Posterior vena cava (tissue), 2 donors: ENCODE data around the gene KBTBD13. TPM values are rescaled to one million over a fixed set of nuclear protein-coding genes. Genes with fewer than 3 reads are reported as not detected.
"Not testable (repeated sequence)": the region's sequence is repeated elsewhere in the genome, so short reads cannot be mapped to it uniquely, and the experiment has no call there.

ENCODE experiments used
- DNase-seq: peaks from one replicate; pipeline ENCODE4 v3.0.0-alpha.2; 2020; ENCODE audit warnings: low spot score
- intact Hi-C, 2 donors: fragments of 100-400 bp; cut with DNase I; formaldehyde crosslinking; loops; one replicate each; pipeline versions ENCODE4 v1.14.1 to v1.14.2; 2022 to 2023
- long read RNA-seq, 2 donors: library from polyadenylated mRNA; unstranded; transcript quantifications; one replicate each; pipeline ENCODE4 v2.0.0, GENCODE V29; 2020 to 2021
- total RNA-seq, 2 donors: library from RNA; stranded (reverse); fragmentation: NEBNext Ultra II Directional; extraction: Animal tissue kit (Norgen Biotek cat#: 25700); gene quantifications; one replicate each; pipeline ENCODE4 v1.2.1, GENCODE V29; 2021
- donor health status: DM: yes; HTN: yes; CAD: no.
- donor health status: DM: yes; HTN: yes; CAD: no.

KBTBD13 gene
- under 1 TPM; 0.37 to 0.57 TPM for total RNA-seq
- long read RNA-seq, donor 1, result 0 reads
- long read RNA-seq, donor 2, partial matches to known transcripts, result 0 of 2 reads
- long read RNA-seq, donor 2, other reads (novel, unspliced or antisense), result 0 of 2 reads

DNA sequence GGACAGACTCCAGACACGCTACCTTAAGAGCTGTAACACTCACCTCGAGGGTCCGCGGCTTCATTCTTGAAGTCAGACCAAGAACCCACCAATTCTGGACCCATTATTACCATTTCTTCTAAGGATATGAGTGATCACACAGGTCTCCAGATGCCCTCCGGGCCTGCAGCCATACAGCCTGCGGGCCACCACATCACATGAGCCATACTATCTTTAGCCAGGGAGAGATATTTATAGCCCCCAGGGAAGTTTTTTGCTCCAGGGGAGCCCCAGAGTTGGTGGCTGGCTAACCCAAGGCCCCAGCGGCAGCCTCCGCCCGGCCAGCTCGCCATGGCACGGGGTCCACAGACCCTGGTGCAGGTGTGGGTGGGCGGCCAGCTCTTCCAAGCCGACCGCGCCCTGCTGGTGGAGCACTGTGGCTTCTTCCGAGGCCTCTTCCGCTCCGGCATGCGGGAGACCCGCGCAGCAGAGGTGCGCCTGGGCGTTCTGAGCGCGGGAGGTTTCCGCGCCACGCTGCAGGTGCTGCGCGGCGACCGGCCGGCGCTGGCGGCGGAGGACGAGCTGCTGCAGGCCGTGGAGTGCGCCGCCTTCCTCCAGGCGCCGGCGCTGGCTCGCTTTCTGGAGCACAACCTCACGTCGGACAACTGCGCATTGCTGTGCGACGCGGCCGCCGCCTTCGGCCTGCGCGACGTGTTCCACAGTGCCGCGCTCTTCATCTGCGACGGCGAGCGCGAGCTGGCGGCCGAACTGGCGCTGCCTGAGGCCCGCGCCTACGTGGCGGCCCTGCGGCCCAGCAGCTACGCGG is at the start of gene KBTBD13:
KBTBD13 (plus strand) TSS at position 261 of the 805 bp plus-strand sequence; CDS start at position 331, 70 bp downstream.
- intact Hi-C loops, result no loop called here
- no peak for DNase-seq

DNA sequence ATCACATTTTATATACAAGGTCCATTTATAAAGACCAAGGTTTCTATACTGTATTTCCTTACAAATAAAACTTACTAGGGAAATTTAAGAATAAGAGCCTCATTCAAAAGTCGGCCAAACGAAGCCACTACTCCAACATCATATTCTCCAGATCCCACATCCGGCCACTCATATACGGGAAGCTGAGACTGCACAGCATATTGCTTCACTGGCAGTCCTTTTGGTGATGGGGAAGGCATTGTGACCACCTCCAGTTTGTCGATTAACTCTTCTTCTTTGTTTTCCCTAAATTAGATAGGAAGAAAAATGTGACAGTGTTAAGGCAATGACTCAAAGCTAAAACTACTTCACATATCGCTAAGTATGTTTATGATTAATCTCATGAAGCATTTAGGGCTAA is 49.8 kb upstream of the KBTBD13 start:
- intact Hi-C loops, result loop anchor here in 1 of 2 donors (2.0 kb wide), 1 partner anchor 76 kb away; no protein-coding TSS in a partner anchor
- no peak for DNase-seq

DNA sequence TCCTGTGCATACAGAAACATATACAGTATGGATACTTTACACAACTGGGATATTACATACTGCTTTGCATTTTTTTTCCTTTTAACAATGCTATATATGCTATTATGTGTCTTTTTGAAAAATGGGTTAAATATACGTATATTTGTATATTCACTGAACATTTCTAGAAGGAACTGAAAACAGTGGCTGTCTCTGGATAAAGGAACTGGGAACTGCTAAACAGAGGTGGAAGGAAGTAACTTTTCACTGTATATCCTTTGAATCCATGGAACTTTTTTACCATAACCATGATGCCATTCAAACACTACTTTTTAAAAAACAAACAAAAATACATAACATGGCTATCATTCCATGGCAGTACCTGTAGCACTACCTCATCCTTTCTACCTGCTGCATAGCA is 49.0 kb upstream of the KBTBD13 start:
- no peak for DNase-seq
- intact Hi-C loops, result loop anchor here in 1 of 2 donors (2.0 kb wide), 1 partner anchor 75 kb away; no protein-coding TSS in a partner anchor

DNA sequence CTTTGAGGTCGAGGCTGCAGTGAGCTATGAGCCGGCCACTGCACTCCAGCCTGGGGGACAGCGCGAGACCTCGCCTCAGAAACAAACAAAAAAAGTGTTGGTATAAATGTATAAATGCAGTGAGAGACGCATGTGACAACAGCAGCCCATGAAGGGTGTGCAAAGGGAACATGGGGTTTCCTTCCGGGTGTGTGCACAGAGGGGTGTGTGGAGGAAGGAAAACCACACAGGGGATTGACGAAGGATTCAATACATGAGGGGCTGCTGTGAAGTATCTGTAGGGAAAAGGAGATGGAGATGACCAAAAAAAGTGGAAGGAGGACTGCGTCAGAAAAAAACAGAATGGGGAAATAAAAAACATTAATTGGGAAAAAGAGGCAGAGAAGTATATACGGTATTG is 48.2 kb upstream of the KBTBD13 start:
- intact Hi-C loops, result no loop called here
- DNase-seq, result no peak

DNA sequence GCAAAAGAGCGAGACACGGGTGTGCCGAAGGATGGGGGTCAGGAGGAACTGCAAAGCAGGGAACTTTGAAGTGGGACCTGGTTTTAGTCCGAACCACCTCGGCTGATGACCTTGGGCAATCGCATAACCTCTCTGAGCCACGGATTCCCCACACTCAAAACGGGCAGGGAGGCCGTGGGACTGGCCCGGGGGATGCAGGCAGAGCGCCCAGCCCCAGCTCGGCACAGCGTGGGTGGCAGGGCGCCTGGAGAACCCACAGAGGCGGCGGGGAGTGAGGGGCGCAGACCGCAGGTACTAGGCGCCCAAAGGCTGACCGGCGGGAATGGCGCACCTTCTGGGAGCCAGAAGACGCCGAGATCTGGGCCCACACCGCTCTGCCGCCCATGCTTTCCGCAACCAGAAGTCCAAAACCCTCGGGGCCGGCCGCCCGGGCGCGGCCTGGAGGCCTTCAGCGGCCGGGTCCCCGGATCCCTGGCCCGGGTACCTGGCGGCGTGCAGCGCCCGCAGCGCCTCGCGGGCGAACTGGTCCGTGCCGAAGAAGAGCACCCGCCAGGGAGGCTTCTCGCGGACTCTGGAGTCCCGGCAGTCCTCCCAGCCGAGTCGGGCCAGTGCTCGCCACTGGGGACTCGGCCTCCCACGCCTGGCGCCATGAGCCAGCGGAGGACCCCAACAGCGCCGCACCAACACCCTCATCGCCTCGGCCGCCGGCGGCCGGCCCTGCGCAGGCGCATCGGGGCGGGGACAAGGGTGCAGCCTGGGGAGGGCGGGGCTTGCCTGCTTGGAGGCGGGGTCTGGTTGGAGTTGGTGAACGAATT is 47.4 kb upstream of the KBTBD13 start, which contains the start of gene MTFMT:
MTFMT (minus strand) TSS at position 719 of the 815 bp plus-strand sequence; CDS start at position 693, 26 bp downstream.
- DNase-seq, result peak; percentile 97
- intact Hi-C loops, result no loop called here

DNA sequence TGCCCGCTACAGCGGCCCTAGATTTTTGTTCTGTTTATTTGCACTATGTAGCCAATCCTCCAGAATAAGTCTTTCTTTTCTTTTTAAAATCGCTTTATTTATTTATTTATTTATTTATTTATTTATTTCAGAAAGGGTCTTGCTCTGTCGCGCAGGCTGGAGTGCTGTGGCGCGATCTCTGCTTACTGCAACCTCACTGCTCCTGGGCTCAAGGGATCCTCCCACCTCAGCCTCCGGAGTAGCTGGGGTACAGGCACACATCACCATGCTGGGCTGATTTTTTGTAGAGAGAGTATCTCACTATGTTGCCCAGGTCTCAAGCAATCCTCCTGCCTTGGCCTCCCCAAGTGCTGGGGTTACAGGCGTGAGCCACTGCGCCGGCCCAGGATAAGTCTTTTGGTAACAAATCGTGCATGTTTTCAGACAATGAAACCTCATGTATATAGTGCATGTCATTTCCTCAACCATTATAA is 46.8 kb upstream of the KBTBD13 start:
- intact Hi-C loops, result loop anchor here (5.0 to 10.0 kb wide), 2 partner anchors 55 to 73 kb away; no protein-coding TSS in a partner anchor
- DNase-seq, result no peak

DNA sequence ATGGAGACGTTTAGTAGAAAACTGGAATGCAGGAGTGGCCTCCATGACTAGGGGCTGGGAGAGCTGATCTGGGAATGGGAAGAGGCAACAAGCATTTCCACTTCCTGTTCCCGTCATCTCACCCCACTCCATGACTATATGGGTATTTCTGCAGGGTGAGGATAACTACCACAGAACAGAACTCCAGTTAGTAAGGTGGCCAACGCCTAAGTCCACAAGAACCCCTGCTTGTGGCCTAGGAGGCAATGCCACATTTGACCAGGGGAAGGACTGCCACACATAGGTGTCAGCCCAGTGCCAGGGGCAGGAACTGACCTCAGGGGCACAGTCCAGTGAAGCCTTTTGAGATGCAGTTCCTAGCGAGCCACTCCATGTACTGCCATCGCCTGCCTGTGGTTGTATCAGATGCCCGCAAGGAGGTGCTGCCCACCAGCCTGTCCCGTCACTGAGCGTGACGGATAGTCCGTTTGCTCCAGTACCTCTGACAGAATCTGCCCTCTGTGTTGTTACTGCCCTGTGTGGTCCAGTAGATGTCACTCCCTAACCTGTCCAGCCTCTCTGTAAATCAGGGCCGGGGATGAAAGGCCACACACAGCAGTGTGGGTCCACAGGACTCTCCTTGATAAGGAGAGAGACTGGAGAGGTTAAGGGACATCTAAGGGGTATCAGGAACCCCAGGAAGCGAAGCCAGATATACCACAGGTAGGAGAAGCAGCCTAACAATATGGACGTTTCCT is 43.6 kb upstream of the KBTBD13 start:
- DNase-seq, result peak; percentile 84
- intact Hi-C loops, result loop anchor here (5.0 to 10.0 kb wide), 2 partner anchors 52 to 69 kb away; no protein-coding TSS in a partner anchor

DNA sequence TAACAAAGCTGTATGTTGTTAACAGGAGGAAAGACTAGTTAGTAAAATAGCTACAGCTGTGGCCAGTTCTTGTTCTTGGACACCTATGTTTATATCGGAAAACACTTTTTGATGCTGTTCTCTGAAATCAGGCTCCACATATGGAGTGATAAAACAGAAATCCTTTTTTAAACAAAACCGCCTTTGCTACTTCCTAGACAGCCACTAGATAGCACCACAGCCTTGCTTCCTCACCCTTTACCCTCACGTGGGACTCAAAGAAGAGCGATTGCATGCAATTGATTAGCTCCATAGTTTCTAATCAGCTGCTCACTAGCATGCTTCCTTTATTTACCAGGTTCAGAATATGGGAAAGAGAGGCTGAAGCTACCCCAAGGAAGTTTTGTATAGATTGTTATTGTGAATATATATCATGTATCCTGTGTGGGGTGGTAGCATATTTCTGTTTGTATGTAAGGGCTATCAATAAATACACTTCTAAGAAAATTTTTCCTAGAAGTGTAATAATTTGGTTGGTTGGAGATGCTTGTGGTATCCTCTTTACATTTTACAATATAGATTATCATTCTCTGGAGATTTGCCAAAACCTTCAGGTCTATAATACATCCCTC is 42.8 kb upstream of the KBTBD13 start:
- intact Hi-C loops, result loop anchor here (5.0 to 10.0 kb wide), 2 partner anchors 51 to 69 kb away; no protein-coding TSS in a partner anchor
- DNase-seq, result no peak

DNA sequence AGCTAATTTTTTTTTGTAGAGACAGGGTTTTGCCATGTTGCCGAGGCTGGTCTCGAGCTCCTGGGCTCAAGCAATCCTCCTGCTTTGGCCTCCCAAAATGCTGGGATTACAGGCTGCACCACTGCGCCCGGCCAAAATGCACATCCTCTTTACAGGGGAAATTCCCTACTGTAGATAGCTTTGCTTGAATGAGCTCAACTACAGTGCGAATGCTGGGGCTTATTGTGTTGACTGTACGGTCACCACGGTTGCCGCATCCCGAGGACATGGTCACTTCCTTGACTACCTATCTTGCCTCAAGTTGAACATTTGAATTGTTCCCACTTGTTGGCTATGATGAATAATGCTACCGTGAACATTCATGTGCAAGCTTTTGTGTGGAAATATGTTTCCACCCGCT is 41.8 kb upstream of the KBTBD13 start:
- DNase-seq, result no peak
- intact Hi-C loops, result loop anchor here (5.0 to 10.0 kb wide), 2 partner anchors 50 to 68 kb away; no protein-coding TSS in a partner anchor

DNA sequence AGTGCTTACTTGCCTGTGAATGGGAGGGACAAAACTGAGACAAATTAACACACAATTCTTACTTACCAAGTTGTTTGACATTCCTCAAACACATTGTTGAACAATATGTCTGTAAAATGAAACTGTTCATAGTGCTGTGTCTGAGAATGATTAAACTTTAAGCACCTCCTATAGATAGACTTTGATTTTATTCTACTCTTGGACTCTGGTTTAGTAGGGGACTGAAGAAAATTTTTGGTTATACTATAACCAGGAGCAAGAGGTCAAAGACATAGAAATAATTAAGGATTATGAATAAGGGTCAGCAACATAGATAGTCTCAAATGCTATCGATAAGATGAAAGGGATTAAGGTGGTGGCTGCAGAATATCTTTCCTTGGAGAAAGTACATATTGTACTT is 39.2 kb upstream of the KBTBD13 start:
- DNase-seq, result no peak
- intact Hi-C loops, result loop anchor here in 1 of 2 donors (10.0 kb wide), 1 partner anchor 47 kb away; no protein-coding TSS in a partner anchor

DNA sequence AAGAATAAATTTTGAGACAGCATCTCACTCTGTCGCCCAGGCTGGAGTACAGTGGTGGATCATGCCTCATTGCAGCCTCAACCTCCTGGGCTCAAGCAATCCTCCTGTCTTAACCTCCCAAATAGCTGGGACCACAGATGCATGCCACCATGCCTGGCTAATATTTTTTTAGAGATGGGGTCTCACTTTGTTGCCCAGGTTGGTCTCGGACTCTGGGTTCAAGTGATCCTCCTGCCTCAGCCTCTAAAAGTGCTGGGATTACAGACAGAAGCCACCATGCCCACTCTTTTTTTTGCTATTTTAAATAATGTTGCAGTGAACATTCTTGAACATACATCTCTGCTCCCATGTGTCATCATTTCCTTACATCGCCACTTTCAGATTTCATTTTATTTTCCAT is 38.1 kb upstream of the KBTBD13 start:
- intact Hi-C loops, result loop anchor here in 1 of 2 donors (10.0 kb wide), 1 partner anchor 46 kb away; no protein-coding TSS in a partner anchor
- DNase-seq, result peak; percentile 10

DNA sequence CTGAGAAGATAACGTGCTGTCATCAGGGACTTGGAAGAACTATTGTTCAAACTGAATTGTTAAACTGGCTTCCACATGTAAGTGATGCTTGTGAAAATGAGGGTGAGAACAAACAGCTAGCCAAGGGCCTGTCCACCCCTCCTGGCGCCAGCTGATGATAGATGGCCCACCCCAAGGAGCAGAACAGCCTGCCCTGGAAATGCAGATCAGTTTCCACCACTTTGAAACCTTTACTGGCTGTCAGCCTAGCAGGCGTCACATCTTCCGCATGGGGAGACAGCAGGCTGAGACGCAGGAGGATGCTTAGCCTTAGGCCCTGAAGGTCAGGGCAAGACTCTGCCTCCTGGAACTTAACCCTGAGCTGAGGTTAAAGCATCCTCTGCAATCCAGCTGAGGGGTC is 37.7 kb upstream of the KBTBD13 start:
- intact Hi-C loops, result loop anchor here in 1 of 2 donors (10.0 kb wide), 1 partner anchor 46 kb away; no protein-coding TSS in a partner anchor
- peak; percentile 24 for DNase-seq

DNA sequence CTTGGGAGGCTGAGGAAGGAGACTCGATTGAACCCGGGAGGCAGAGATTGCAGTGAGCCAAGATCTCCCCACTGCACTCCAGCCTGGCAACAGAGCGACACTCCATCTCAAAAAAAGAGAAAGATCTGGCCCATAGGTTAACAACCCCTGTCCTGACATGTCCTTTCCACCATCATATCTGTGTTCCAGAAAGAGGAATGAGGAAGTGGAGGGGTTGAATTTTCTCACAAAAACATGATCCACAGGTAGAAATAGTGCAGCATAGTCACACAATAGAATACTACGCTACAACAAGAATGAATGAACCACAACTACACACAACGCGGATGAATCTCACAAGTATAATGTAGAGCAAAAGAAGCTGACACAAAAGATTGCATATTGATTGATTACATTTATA is 36.1 kb upstream of the KBTBD13 start:
- DNase-seq, result no peak
- intact Hi-C loops, result no loop called here

DNA sequence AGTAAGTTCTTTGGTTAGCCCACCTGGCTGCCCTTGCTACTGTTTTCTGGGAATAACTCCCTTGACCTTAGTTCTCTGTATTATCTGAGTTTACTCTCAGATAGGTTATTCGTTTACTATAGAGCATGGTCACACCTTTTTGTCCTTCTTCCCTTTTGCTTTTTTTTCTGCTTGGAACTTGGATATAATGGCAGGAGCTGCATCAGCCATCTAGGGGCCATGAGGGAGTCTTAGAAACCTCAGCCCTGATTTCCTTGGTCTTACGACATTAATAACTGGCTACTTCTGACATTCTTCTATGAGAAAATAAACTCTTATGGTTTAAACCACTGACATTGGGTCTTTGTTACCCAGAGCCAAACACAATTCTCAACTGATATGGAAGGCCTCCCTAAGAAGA is 34.8 kb upstream of the KBTBD13 start:
- no peak for DNase-seq
- intact Hi-C loops, result no loop called here

DNA sequence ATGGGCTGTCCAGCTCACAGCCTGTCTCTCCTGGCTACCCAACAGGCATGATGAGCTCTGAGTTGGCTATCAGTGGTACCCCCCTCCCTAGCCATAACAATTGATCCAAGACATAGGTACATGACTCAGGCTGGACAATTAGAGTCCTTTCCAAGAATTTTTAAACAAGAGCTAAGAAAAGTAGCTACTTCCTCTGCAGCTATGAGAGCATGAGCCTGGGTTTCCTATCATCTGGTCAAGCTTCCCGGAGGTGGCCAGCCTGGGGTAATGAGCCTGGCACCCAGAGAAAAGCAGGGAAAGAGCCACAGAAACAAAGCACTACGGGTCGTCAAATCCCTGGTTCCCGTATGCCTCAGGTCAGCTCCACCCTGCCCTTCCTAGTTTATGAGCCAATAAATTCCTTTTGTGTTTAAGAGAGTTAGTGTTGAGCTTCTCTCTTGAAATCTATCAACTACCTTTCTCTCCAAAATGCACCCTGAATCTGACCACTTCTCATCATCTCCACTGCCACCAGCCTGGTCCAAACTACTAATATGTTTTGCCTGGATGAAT is 33.7 kb upstream of the KBTBD13 start:
- DNase-seq, result peak; percentile 4
- intact Hi-C loops, result no loop called here

DNA sequence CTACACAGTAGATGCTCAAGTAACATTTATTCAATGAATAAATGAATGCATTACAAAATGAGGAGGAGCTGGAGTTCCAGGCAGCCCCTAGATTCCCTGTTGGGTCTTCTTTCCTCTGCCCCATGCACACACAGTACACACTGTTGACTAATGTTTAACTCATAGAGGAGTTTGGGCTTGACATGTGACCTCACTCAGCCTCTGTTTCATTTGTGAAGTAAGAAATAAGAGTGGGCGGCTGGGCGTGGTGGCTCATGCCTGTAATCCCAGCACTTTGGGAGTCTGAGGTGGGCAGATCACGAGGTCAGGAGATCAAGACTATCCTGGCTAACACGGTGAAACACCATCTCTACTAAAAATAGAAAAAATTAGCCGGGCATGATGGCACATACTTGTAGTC is 32.3 kb upstream of the KBTBD13 start:
- DNase-seq, intact Hi-C loops: not testable (repeated sequence)

DNA sequence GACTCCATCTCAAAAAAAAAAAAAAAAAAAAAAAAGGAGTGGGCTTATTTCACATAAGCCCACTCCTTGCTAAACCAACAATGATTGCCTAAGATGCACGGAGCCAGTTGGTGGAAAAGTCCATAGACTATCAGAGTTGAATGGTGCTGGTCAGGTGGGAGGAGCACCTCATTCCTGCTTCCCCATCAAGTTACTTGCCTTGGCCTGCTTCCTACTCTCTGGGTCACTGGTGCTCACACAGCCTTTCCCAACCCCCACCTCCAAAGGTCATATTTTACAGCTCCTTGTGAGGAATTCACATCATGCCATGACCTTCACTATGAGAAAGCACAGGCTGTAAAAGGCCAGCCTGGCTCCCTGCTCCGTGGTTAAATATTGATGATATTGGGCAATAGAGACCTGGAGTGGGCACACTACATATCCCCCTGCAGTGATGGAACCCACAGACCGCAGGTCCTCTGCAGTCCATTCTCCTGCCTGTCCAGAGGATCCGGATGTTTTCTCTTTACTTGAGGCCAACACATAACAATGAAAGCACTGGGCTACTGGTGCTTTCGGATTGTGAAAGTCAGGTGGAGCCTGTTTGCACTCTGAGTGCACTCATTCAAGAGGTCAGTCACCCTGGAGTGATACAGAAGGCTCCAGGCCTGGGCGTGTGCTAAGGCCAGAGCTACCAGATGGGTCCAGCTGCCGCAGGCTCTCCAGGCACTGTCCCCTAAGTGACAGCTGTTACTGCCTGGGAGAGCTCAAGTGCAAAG is 31.6 kb upstream of the KBTBD13 start, which contains the start of gene SLC51B:
SLC51B (plus strand) TSS at position 664 of the 758 bp plus-strand sequence. CDS start 4,618 bp downstream, outside the sequence.
- intact Hi-C loops, result no loop called here
- DNase-seq, result peak; percentile 26
